Spinal cord (tissue), 10 donors: ENCODE measurements around the gene ODC1. TPM values are rescaled to one million over a fixed set of nuclear protein-coding genes. Genes with fewer than 3 reads are reported as not detected.

Experiments
- DNase-seq, 6 donors: peaks; one replicate each; pipeline versions ENCODE4 v3.0.0 to v3.0.0-alpha.2; 2013 to 2015; ENCODE audit warnings: low spot score in 6 of 6, low read depth in 4 of 6
- H3K27ac ChIP-seq: one replicate; pipeline ENCODE4 v1.5.1; 2013; ENCODE audit warnings: low read depth, low read length, control low read depth
- H3K27me3 ChIP-seq: one replicate; pipeline ENCODE4 v1.6.1; 2013; ENCODE audit warnings: low read length; ENCODE audit not compliant: control insufficient read depth, insufficient read depth
- H3K36me3 ChIP-seq: one replicate; pipeline ENCODE4 v1.6.1; 2013; ENCODE audit warnings: low read length; ENCODE audit not compliant: control insufficient read depth, insufficient read depth
- H3K4me1 ChIP-seq: one replicate; pipeline ENCODE4 v1.6.1; 2013; ENCODE audit warnings: low read length; ENCODE audit not compliant: control insufficient read depth, insufficient read depth
- H3K4me3 ChIP-seq: one replicate; pipeline ENCODE4 v1.5.1; 2013; ENCODE audit warnings: low read depth, low read length, control low read depth
- H3K9me3 ChIP-seq: one replicate; pipeline ENCODE4 v1.6.1; 2013; ENCODE audit warnings: low read length; ENCODE audit not compliant: control insufficient read depth, insufficient read depth
- WGBS: methylation state at CpG from one replicate; pipeline ENCODE4 v1.1.5; 2013; ENCODE audit warnings: missing lambda C conversion rate; ENCODE audit not compliant: insufficient coverage; 5-methylcytosine and 5-hydroxymethylcytosine counted together
- polyA plus RNA-seq, 2 donors: library from polyadenylated mRNA; unstranded; fragments of 120-200 nt; gene quantifications; one replicate each; pipeline ENCODE4 v1.2.1, GENCODE V29; 2013; ENCODE audit not compliant: insufficient read length in 2 of 2
- total RNA-seq, 2 donors: library from RNA; depleted of rRNA in 1 of 2; stranded (reverse); fragments of 120-200 nt in 1 of 2; fragments of >200 nt in 1 of 2; gene quantifications; one replicate each; pipeline versions ENCODE4 v1.2.3 to v1.2.4, GENCODE V29; 2013 to 2014
- donor health status: healthy.

ODC1 gene
- total and polyA plus RNA-seq, 4 donors = 79.1 to 137 (median 111) TPM

GRCh38 chr2:10413991-10414451, 34.1 kb downstream of the ODC1 start:
- H3K27me3 ChIP-seq = no peaks in the 10 kb centered on the region
- H3K9me3 ChIP-seq = no peaks in the 10 kb centered on the region
- no peak overlapping the region for H3K4me3 ChIP-seq
- WGBS = 57% methylated on average over 7 of the region's 7 CpGs
- peaks cover 3% of the 10 kb centered on the region for H3K36me3 ChIP-seq
- peak in 1 of 6 donors; percentile 69 for DNase-seq
- peaks cover 63% of the 10 kb centered on the region for H3K4me1 ChIP-seq
- H3K27ac ChIP-seq = no peak overlapping the region

DNA sequence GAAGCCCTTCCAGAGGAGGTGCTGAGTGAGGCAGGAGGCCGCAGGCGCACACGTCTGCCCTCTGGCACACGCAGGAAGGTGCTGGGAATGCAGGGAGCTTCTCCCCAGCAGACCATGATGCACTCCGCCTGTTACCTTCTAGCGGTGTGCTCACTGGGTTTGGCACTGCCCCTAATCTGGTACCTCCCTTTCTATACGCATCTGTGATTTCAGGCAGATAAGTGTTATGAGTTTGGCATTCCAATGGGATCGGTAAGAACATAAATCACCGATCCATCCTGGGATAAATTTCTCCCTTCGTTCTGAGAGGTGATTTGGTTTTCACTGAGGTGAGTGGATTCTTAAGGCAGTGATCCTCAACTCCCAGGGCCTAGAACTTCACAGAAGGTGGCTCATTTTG, 34.6 kb downstream of the ODC1 start:
- Histone ChIP-seq H3K4me1 (peaks cover 65% of the 10 kb centered on the region), H3K27ac (no peak overlapping the region), H3K4me3 (no peak overlapping the region), H3K27me3 (no peaks in the 10 kb centered on the region), H3K9me3 (no peaks in the 10 kb centered on the region), H3K36me3 (peaks cover 3% of the 10 kb centered on the region)
- WGBS = 80% methylated on average over 2 of the region's 10 CpGs
- no peak for DNase-seq

- Histone ChIP-seq H3K4me1 (peaks cover 71% of the 10 kb centered on the region), H3K36me3 (peaks cover 3% of the 10 kb centered on the region), H3K9me3 (no peaks in the 10 kb centered on the region), H3K27me3 (no peaks in the 10 kb centered on the region), H3K27ac (no peak overlapping the region), H3K4me3 (no peak overlapping the region)
- DNase-seq = peak in 2 of 6 donors; percentile 55 to 83
- WGBS = 94% methylated on average over 2 of the region's 3 CpGs
Observed at GRCh38 chr2:10412380-10412779, 35.7 kb downstream of the ODC1 start.

DNA sequence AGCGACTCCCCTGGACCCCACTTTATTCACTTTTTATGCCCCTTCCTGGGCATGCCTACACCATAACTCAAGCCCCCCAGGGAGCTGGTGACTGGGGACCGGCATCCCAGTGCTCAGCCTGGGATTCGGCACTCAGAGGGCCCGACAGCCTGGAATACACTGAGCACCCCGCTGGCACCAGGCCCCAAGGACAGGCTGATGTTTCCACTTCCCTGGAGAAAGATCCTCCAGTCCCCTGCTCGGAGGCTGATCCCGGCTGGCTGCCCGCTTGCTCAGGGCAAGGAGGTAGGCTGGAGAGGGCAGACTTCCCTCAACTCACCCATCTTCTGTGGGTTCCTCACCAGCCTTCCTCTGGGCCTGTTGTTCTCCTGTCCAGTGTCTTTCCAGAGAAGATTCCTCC, 36.6 kb downstream of the ODC1 start:
- no peaks in the 10 kb centered on the region for H3K27me3 ChIP-seq
- WGBS = 53% methylated on average over 8 of the region's 8 CpGs
- peak overlapping the region; percentile 33 for H3K27ac ChIP-seq
- no peak overlapping the region for H3K4me3 ChIP-seq
- peaks cover 3% of the 10 kb centered on the region for H3K36me3 ChIP-seq
- peaks cover 73% of the 10 kb centered on the region for H3K4me1 ChIP-seq
- DNase-seq = peak in 1 of 6 donors; percentile 72
- no peaks in the 10 kb centered on the region for H3K9me3 ChIP-seq

DNA sequence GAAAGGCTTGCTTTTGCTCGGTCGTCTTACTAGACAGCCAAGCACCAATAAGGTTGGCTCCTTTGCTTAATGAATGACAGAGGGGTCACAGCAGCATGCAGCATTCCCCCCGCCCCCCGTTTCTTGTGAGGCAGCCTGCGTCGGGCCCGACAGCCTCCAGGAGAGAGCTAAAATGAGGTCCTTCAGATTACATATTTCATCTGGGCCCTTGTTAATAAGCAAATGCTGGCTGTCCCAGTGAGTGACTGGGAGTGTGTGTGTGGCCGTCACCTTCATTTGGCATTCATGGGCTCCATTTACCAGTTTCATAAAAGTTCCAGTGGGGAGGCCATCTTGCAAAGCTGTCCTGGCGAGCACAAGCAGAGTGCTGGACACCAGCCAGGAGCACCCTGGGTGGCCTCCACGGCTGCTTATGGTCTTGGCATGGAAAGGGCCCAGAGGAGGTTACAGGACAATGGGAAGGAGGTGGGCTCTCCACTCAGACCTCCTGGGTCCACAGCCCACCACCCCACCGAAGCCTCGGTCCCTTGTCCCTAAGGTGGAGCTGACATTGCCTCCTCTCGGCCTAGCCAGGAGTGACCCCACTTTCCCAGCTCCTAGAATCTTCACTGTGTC, 37.2 kb downstream of the ODC1 start:
- peaks cover 80% of the 10 kb centered on the region for H3K4me1 ChIP-seq
- DNase-seq = peak in 2 of 6 donors; percentile 62 to 82
- no peaks in the 10 kb centered on the region for H3K9me3 ChIP-seq
- no peaks in the 10 kb centered on the region for H3K27me3 ChIP-seq
- peaks cover 7% of the 10 kb centered on the region for H3K36me3 ChIP-seq
- peak overlapping the region; percentile 6 for H3K27ac ChIP-seq
- WGBS = 43% methylated on average over 13 of the region's 13 CpGs
- H3K4me3 ChIP-seq = no peak overlapping the region

- DNase-seq = peak in 2 of 6 donors; percentile 68 to 95
- H3K27ac ChIP-seq = peak overlapping the region; percentile 6
- H3K27me3 ChIP-seq = no peaks in the 10 kb centered on the region
- no peak overlapping the region for H3K4me3 ChIP-seq
- peaks cover 5% of the 10 kb centered on the region for H3K36me3 ChIP-seq
- H3K4me1 ChIP-seq = peaks cover 82% of the 10 kb centered on the region
- H3K9me3 ChIP-seq = no peaks in the 10 kb centered on the region
- 36% methylated on average over 12 of the region's 14 CpGs for WGBS
Observed at GRCh38 chr2:10410001-10410822, 37.9 kb downstream of the ODC1 start.

DNA sequence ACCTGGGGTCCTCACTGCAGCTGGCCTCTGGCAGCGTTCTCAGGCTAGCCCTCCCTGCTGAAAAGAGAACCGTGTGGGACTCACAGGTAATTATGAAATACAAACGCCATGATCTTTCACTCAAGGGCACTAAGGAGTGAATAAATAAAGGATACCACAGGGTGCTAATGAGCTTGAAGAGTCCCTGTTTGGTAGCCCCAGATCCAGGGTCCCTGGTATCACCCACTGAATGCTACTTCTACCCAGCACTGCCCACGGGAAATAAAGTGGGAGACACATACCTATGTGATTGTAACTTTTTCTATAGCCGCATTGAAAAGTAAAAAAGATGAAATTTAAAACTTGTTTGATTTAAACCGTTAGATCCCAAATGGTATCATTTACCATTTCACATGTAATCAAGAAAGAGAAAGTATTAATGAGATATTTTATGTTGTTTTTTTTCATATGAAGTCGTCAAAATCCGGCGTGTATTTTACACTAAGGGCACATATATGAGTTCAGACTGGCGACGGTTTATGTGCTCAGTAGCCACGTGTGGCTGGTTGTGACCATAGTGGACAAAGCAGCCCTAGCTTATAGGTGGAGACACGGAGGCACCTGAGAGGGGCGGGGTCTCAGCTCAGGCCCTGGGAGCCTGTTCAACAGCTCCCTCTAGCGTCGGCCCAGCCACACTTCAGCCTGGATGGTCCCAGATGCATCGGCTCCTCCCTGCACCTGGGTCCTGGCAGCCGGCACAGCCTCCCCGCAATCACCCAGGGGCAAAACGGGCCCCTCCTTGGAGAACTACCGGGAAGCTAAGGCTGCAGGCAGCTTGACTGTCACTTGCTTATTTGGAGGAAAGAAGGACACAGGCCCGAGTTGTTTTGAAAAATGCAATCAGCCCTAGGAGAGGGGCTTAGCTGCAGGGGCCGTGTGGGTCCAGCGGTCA, 39.2 kb downstream of the ODC1 start:
- H3K4me1 ChIP-seq = peaks cover 83% of the 10 kb centered on the region
- no peak overlapping the region for H3K27ac ChIP-seq
- no peak overlapping the region for H3K4me3 ChIP-seq
- DNase-seq = peak in 2 of 6 donors; percentile 90 to 94
- no peaks in the 10 kb centered on the region for H3K9me3 ChIP-seq
- WGBS = 16% methylated on average over 18 of the region's 24 CpGs
- no peaks in the 10 kb centered on the region for H3K27me3 ChIP-seq
- H3K36me3 ChIP-seq = peaks cover 12% of the 10 kb centered on the region

GRCh38 chr2:10407841-10408648, 40.1 kb downstream of the ODC1 start:
- no peak overlapping the region for H3K4me3 ChIP-seq
- no peaks in the 10 kb centered on the region for H3K9me3 ChIP-seq
- no peak overlapping the region for H3K27ac ChIP-seq
- no peak for DNase-seq
- H3K27me3 ChIP-seq = no peaks in the 10 kb centered on the region
- WGBS = 74% methylated on average over 8 of the region's 11 CpGs
- peaks cover 75% of the 10 kb centered on the region for H3K4me1 ChIP-seq
- H3K36me3 ChIP-seq = peaks cover 12% of the 10 kb centered on the region

DNA sequence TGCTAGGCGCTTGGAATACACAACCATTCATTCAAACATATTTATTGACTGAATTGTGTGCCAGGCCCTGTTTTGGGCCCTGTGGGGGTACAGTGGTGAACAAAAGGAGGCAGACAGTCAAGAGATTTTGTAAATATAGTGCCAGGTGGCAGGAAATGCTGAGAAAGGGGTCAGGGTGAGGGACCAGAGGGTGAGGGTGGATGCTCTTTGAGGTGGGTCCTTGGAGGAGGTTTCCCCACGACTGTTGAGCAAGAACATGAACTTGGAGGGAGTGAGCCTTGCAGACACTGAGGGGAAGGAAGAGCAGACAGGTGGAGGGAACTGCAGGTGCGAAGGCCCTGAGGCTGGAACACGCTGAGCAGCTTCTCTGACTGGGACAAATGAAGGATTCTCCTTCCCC, 40.7 kb downstream of the ODC1 start:
- H3K9me3 ChIP-seq = no peaks in the 10 kb centered on the region
- H3K27me3 ChIP-seq = no peaks in the 10 kb centered on the region
- no peak for DNase-seq
- H3K4me3 ChIP-seq = no peak overlapping the region
- H3K27ac ChIP-seq = no peak overlapping the region
- WGBS = 85% methylated on average over 2 of the region's 4 CpGs
- H3K4me1 ChIP-seq = peaks cover 70% of the 10 kb centered on the region
- peaks cover 12% of the 10 kb centered on the region for H3K36me3 ChIP-seq
